PFSK-1 (cell line): ENCODE data around the gene MORN1.

ENCODE experiments used
- FOXP2 ChIP-seq: optimal IDR thresholded peaks from 2 replicates; pipeline ENCODE3; 2011; ENCODE audit warnings: borderline replicate concordance, control low read depth, inconsistent platforms; ENCODE audit not compliant: insufficient read depth; ENCODE audit errors: extremely low read length, extremely low read depth
- POLR2AphosphoS5 ChIP-seq: IDR thresholded peaks from 2 replicates; pipeline ENCODE4 v1.6.1; 2012; ENCODE audit warnings: low read depth, mild to moderate bottlenecking, control low read depth, low read length, moderate library complexity
- SIN3A ChIP-seq: IDR thresholded peaks from 2 replicates; pipeline ENCODE4 v1.6.1; 2012; ENCODE audit warnings: mild to moderate bottlenecking, low read length, moderate library complexity, borderline replicate concordance; ENCODE audit not compliant: insufficient read depth
- TAF1 ChIP-seq: IDR thresholded peaks from 2 replicates; pipeline ENCODE4 v1.6.1; 2012; ENCODE audit warnings: low read length, control low read depth, borderline replicate concordance; ENCODE audit not compliant: insufficient read depth
- TF ChIP-seq, protein P1 (sequence below), 2 experiments: IDR thresholded peaks; 2 replicates each; pipeline versions ENCODE4 v1.6.1 to v1.8.0; 2011 to 2012; ENCODE audit warnings: low read depth in 2 of 2, low read length in 2 of 2, control low read depth in 1 of 2, inconsistent platforms in 1 of 2, mild to moderate bottlenecking in 1 of 2, moderate library complexity in 1 of 2; ENCODE audit not compliant: insufficient read depth in 1 of 2

MORN1 gene

DNA sequence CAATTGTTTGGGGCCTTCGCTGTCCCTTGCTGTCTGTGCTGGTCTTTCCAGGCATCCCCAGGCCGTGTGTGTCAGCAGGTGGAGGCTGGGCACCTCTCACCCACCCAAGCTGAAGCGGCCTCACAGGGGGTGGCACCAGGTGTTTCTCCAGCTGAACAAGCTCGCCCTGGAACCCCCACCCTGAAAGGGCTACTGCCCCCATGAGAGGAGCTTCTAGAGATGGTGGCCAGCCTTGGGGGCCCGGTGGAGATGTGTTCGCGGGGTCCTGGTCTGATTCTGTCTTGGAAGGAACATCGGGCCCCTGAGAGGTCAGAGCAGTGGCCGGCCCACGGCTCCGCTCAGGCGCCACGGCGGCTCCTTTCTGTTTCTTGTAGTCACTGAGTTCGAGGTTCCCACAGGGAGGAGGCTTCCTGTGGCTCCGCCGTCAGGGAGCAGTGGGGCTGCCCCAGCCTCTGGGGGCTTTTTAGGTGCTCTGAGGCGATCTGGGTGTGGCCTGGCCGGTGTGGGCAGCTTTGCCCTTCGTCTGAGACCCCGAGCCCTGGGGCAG lies 116.4 kb downstream of the MORN1 start:
- no peak for TF ChIP-seq SIN3A
- TF ChIP-seq POLR2AphosphoS5 = no peak
- no peak for TF ChIP-seq FOXP2
- TF ChIP-seq TAF1 = no peak
- TF ChIP-seq, protein P1, sequence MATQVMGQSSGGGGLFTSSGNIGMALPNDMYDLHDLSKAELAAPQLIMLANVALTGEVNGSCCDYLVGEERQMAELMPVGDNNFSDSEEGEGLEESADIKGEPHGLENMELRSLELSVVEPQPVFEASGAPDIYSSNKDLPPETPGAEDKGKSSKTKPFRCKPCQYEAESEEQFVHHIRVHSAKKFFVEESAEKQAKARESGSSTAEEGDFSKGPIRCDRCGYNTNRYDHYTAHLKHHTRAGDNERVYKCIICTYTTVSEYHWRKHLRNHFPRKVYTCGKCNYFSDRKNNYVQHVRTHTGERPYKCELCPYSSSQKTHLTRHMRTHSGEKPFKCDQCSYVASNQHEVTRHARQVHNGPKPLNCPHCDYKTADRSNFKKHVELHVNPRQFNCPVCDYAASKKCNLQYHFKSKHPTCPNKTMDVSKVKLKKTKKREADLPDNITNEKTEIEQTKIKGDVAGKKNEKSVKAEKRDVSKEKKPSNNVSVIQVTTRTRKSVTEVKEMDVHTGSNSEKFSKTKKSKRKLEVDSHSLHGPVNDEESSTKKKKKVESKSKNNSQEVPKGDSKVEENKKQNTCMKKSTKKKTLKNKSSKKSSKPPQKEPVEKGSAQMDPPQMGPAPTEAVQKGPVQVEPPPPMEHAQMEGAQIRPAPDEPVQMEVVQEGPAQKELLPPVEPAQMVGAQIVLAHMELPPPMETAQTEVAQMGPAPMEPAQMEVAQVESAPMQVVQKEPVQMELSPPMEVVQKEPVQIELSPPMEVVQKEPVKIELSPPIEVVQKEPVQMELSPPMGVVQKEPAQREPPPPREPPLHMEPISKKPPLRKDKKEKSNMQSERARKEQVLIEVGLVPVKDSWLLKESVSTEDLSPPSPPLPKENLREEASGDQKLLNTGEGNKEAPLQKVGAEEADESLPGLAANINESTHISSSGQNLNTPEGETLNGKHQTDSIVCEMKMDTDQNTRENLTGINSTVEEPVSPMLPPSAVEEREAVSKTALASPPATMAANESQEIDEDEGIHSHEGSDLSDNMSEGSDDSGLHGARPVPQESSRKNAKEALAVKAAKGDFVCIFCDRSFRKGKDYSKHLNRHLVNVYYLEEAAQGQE (IDR thresholded peaks at IDR 0.05; ENCODE audit: insufficient read depth in 1 of 2, low read depth in 2 of 2, low read length in 2 of 2) = no peak

DNA sequence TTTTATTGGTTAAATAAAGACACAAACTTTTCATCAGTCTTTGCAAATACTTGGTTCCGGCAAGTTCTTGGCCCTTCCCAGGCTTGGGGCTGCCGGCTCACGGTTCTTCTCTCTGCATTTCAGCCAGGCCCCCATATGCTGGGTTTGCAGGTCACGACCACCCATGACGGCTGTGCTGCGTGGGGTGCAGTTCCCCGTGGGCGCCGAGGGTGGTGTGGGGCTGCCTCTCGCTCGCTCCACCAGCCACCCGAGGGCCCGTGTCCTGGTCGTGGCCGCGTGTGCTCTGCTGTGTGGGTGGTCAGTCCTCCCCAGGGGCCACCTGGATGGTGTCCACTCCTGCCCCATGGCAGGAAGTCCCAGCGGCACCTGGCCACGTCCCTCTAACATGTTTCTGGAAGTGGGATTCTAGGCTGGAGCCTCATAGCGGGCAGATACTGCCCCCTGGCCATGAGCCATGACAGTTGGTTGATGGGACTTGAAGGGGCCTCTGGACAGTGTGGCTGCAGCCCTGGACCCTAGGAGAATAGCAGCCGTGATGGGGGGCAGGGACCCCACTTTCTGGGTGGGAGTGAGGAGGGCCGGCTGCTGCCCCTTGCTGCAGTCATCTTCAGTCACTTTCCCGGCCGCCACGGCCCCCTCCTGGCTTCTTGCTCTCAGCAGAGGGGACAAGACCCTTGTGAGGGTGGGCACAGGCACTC lies 117.0 kb downstream of the MORN1 start:
- TF ChIP-seq TAF1 (no peak), FOXP2 (no peak), POLR2AphosphoS5 (no peak), SIN3A (no peak)
- TF ChIP-seq, protein P1 (IDR thresholded peaks at IDR 0.05; ENCODE audit: insufficient read depth in 1 of 2, low read depth in 2 of 2, low read length in 2 of 2) = no peak

DNA sequence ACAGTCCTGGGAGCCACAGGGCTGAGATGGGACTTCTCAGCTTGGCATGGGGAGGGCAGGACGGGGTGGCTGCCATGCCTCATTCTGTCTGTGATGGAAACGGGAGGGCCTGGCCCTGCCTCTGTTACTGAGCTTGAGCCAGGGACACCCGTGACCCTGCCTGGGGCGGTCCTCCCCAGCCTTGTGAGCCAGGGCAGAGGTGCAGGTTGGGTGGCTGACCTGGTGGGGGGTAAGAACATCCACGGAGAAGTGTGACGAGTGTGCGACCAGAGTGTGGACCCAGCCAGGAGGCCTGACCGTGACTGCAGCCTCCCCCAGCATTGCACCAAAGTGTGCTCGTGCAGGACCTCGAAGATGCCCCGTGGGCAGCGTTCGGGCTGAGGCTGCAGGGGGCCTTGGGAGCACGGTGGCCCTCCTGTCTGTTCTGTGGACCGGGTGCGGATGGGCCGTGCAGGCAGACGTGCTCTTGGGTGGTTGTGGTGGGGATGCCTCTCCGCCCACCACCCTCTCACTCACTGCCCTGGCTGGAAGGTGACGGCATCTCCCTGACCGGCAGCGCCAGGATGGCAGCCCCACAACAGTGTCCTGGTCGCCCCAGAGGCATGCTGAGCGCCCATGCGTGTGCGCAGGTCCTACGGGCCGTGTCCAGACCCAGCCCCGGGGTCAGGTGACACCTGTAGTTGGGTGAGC lies 117.8 kb downstream of the MORN1 start:
- TF ChIP-seq, protein P1 (IDR thresholded peaks at IDR 0.05; ENCODE audit: insufficient read depth in 1 of 2, low read depth in 2 of 2, low read length in 2 of 2) = no peak
- no peak for TF ChIP-seq TAF1
- TF ChIP-seq SIN3A = no peak
- no peak for TF ChIP-seq FOXP2
- no peak for TF ChIP-seq POLR2AphosphoS5

DNA sequence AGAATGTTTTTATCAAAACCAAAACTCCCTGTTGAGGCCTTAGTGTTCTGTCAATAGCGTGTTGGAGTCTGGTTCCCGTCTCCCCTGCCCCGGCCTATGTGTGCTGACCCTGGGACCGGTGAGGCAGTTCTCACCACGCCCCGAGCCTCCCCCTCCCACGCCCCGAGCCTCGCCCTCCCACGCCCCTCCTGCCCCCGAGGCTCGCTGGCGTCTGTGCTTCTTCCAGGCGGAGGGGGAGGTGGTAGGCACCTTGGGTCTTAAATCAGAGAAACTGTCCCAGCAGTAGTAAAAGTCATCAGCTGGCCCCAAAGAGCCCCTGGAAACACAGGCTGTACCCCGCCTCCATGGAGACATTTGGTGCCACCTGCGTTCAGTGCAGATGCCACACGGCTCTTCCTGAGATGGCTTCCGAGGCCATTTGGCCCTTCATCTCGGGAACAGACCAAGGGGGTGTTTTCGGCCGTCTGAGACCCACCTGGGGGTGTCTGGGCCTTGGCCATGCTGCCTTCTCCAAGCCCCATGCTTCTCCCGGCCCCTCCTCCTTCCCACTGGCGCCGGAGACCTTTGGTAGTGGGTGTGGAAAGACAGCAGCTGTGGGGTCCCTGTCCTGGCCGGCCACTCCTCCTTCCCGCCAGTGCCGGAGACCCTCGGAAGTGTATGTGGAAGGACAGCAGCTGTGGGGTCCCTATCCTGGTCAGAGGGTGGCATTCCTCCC lies 118.5 kb downstream of the MORN1 start:
- TF ChIP-seq FOXP2 (no peak), TAF1 (no peak), SIN3A (no peak)
